ENCODE measurements around the gene CSRNP2.
"Not testable (repeated sequence)": the region's sequence is repeated elsewhere in the genome, so short reads cannot be mapped to it uniquely, and the experiment has no call there.

Gene CSRNP2

GRCh38 chr12:51090705-51091229, 7.4 kb upstream of the CSRNP2 start:
- Mint-ChIP-seq H3K27ac (no peak overlapping the region), H3K4me1 (ENCODE audit: low read depth) (peaks cover 19% of the 10 kb centered on the region), H3K9me3 (no peaks in the 10 kb centered on the region), H3K4me3 (no peak overlapping the region), H3K27me3 (no peaks in the 10 kb centered on the region), H3K36me3 (ENCODE audit: low read depth) (peaks cover 68% of the 10 kb centered on the region)
- intact Hi-C loops (cut with micrococcal nuclease): no loop called here

DNA sequence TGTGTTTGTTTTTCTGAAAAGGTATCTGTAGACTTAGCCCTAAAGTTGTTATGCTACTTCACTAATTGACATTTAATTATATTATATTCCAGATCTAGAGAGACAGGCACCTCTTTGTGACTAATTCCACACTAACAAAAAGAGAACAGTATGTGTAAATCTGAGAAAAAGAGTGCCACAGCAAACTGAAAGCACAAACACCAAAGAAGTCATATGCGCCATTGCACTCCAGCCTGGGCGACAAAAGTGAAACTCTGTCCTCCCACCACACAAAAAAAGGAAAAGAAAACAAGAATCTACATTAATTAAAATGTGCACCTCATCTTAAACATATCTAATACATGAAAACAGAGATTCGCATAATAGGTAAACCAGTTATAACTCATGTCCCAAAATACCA, 4.4 kb upstream of the CSRNP2 start:
- peaks cover 49% of the 10 kb centered on the region for H3K36me3 Mint-ChIP-seq (ENCODE audit: low read depth)
- H3K4me3 Mint-ChIP-seq: no peak overlapping the region
- no peaks in the 10 kb centered on the region for H3K9me3 Mint-ChIP-seq
- peak overlapping the region; percentile 23 for H3K27ac Mint-ChIP-seq
- peaks cover 33% of the 10 kb centered on the region for H3K4me1 Mint-ChIP-seq (ENCODE audit: low read depth)
- H3K27me3 Mint-ChIP-seq: no peaks in the 10 kb centered on the region
- intact Hi-C loops (cut with micrococcal nuclease): loop anchor here (10.0 kb wide), 1 partner anchor 157 kb away; no protein-coding TSS in a partner anchor

DNA sequence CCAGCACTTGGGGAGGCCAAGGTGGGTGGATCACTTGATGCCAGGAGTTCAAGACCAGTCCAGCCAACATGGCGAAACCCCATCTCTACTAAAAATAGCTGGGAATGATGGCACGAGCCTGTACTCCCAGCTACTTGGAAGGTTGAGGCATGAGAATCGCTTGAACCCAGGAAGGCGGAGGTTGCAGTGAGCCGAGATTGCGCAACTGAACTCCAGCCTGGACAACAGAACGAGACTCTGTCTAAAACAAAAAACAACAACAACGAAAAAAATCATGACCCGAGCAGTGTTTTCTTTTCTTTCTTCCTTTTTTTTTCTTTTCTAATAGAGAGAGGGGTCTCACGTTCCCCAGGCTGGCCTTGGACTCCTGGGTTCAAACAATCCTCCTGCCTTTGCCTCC, 3.5 kb upstream of the CSRNP2 start:
- no peak overlapping the region for H3K4me3 Mint-ChIP-seq
- peaks cover 45% of the 10 kb centered on the region for H3K36me3 Mint-ChIP-seq (ENCODE audit: low read depth)
- H3K4me1 Mint-ChIP-seq (ENCODE audit: low read depth): peaks cover 41% of the 10 kb centered on the region
- intact Hi-C loops (cut with micrococcal nuclease): loop anchor here (10.0 kb wide), 1 partner anchor 158 kb away; no protein-coding TSS in a partner anchor
- no peaks in the 10 kb centered on the region for H3K9me3 Mint-ChIP-seq
- no peaks in the 10 kb centered on the region for H3K27me3 Mint-ChIP-seq
- H3K27ac Mint-ChIP-seq: no peak overlapping the region

GRCh38 chr12:51085757-51086156, 2.4 kb upstream of the CSRNP2 start:
- intact Hi-C loops (cut with micrococcal nuclease): loop anchor here (10.0 kb wide), 1 partner anchor 159 kb away; no protein-coding TSS in a partner anchor

GRCh38 chr12:51082561-51083125, 753 bp downstream of the CSRNP2 start:
- peak overlapping the region; percentile 96 for H3K27ac Mint-ChIP-seq
- peak overlapping the region; percentile 100 for H3K4me3 Mint-ChIP-seq
- peaks cover 33% of the 10 kb centered on the region for H3K36me3 Mint-ChIP-seq (ENCODE audit: low read depth)
- peaks cover 33% of the 10 kb centered on the region for H3K4me1 Mint-ChIP-seq (ENCODE audit: low read depth)
- no peaks in the 10 kb centered on the region for H3K27me3 Mint-ChIP-seq
- intact Hi-C loops (cut with micrococcal nuclease): loop anchor here (1.0 to 10.0 kb wide), 2 partner anchors 34 to 162 kb away; partner anchors contain the start of gene LETMD1
- no peaks in the 10 kb centered on the region for H3K9me3 Mint-ChIP-seq

More at GRCh38 chr12:51085757-51086156, 2.4 kb upstream of the CSRNP2 start:
- H3K9me3 Mint-ChIP-seq: no peaks in the 10 kb centered on the region
- no peak overlapping the region for H3K27ac Mint-ChIP-seq
- no peak overlapping the region for H3K4me3 Mint-ChIP-seq
- peaks cover 40% of the 10 kb centered on the region for H3K36me3 Mint-ChIP-seq (ENCODE audit: low read depth)
- no peaks in the 10 kb centered on the region for H3K27me3 Mint-ChIP-seq
- peaks cover 43% of the 10 kb centered on the region for H3K4me1 Mint-ChIP-seq (ENCODE audit: low read depth)

GRCh38 chr12:51081421-51081820, 2.0 kb downstream of the CSRNP2 start:
- peaks cover 32% of the 10 kb centered on the region for H3K36me3 Mint-ChIP-seq (ENCODE audit: low read depth)
- intact Hi-C loops (cut with micrococcal nuclease): loop anchor here (10.0 kb wide), 1 partner anchor 163 kb away; no protein-coding TSS in a partner anchor
- no peaks in the 10 kb centered on the region for H3K9me3 Mint-ChIP-seq
- no peak overlapping the region for H3K27ac Mint-ChIP-seq
- H3K4me3 Mint-ChIP-seq: no peak overlapping the region
- H3K27me3 Mint-ChIP-seq: no peaks in the 10 kb centered on the region
- H3K4me1 Mint-ChIP-seq (ENCODE audit: low read depth): peaks cover 35% of the 10 kb centered on the region

DNA sequence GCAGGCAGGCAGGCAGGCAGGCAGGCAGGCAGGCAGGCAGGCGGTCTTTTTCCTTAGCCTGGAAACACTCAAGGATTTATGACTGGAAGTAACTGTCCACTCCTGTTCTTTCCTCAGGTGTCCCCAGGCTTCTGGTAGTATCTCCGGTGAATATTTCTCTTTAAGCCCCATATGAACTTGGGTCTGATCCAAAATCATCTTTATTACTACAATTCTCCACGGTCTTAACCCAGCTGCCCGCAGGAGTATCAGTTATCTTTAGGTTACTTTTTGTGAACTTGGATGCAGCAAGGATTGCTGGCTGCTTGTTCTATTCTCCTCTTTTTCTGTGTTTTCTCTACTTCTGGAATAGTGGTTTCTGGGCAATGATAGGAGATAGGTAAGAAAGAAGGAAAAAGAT, 3.3 kb downstream of the CSRNP2 start:
- peaks cover 28% of the 10 kb centered on the region for H3K4me1 Mint-ChIP-seq (ENCODE audit: low read depth)
- intact Hi-C loops (cut with micrococcal nuclease): loop anchor here (10.0 kb wide), 1 partner anchor 165 kb away; no protein-coding TSS in a partner anchor
- no peak overlapping the region for H3K4me3 Mint-ChIP-seq
- no peak overlapping the region for H3K27ac Mint-ChIP-seq
- peaks cover 45% of the 10 kb centered on the region for H3K36me3 Mint-ChIP-seq (ENCODE audit: low read depth)
- H3K9me3 Mint-ChIP-seq: no peaks in the 10 kb centered on the region
- no peaks in the 10 kb centered on the region for H3K27me3 Mint-ChIP-seq

DNA sequence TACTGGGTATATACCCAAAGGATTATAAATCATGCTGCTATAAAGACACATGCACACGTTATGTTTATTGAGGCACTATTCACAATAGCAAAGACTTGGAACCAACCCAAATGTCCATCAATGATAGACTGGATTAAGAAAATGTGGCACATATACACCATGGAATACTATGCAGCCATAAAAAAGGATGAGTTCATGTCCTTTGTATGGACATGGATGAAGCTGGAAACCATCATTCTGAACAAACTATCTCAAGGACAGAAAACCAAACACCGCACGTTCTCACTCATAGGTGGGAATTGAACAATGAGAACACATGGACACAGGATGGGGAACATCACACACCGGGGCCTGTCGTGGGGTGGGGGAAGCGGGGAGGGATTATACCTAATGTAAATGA, 4.5 kb downstream of the CSRNP2 start:
- peaks cover 55% of the 10 kb centered on the region for H3K36me3 Mint-ChIP-seq (ENCODE audit: low read depth)

GRCh38 chr12:51078346-51078745, 5.0 kb downstream of the CSRNP2 start:
- H3K27me3 Mint-ChIP-seq; intact Hi-C loops (cut with micrococcal nuclease); H3K27ac Mint-ChIP-seq; H3K4me3 Mint-ChIP-seq; H3K9me3 Mint-ChIP-seq: not testable (repeated sequence)
- Mint-ChIP-seq H3K36me3 (ENCODE audit: low read depth) (peaks cover 59% of the 10 kb centered on the region), H3K4me1 (ENCODE audit: low read depth) (peaks cover 23% of the 10 kb centered on the region)

More for the DNA sequence above, 4.5 kb downstream of the CSRNP2 start:
- H3K4me3 Mint-ChIP-seq; intact Hi-C loops (cut with micrococcal nuclease); H3K27me3 Mint-ChIP-seq; H3K27ac Mint-ChIP-seq; H3K9me3 Mint-ChIP-seq: not testable (repeated sequence)
- H3K4me1 Mint-ChIP-seq (ENCODE audit: low read depth): peaks cover 23% of the 10 kb centered on the region

DNA sequence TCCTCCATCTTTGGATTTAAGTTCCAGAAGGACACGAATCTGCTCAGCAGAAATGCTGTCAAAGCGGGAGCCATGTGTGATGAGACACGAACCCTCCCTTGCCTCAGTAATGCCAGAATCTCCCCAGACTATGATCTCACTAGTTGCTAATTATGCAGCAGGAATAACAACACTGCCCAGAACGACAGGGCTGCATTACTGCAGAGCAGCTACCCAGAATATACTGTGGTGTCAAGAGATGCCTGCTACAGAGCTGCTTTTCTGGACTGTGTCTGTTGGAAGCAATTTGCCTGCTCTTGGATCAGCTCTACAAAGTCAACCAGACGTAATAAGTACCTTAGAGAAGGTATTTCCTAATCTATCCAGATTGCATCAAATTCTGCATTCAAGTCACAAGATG, 5.5 kb downstream of the CSRNP2 start:
- H3K9me3 Mint-ChIP-seq: no peaks in the 10 kb centered on the region
- no peak overlapping the region for H3K27ac Mint-ChIP-seq
- peaks cover 21% of the 10 kb centered on the region for H3K4me1 Mint-ChIP-seq (ENCODE audit: low read depth)
- peaks cover 59% of the 10 kb centered on the region for H3K36me3 Mint-ChIP-seq (ENCODE audit: low read depth)
- H3K27me3 Mint-ChIP-seq: no peaks in the 10 kb centered on the region
- H3K4me3 Mint-ChIP-seq: no peak overlapping the region
- intact Hi-C loops (cut with micrococcal nuclease): no loop called here

DNA sequence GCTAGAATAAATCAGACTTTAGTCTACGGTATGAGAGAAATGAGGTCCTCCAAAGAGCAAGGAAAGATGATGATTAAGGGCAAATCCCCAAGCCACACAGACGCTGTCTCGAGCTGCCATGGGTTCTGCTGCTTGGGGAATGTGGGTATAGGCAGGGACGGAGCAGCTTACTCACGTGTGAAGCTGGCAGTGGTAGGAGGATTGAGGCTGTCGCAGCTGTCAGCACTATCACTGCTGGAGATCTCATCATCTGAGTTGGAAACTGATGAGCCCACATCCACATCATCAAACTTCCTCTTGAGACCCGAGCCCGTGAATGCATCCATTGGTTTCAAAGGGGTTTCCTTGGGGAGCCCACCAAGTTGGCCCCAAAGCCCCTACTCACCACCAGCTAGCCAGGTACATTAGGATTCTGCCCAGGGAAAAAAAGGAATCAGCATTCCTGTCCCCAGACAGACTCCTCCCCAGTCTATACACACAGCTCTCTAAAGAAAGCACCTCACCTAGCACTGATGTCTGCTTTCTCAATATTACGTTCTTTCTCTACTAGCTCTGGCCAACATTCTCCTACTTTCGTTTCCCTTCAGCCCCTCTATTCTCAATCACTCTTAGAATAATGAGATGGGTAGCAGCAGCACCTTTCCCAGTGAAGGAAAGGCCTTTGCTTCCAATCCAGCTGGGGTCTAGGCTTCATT, 7.0 kb downstream of the CSRNP2 start:
- Mint-ChIP-seq H3K4me3 (no peak overlapping the region), H3K27ac (no peak overlapping the region), H3K9me3 (no peaks in the 10 kb centered on the region), H3K27me3 (no peaks in the 10 kb centered on the region), H3K4me1 (ENCODE audit: low read depth) (peaks cover 10% of the 10 kb centered on the region), H3K36me3 (ENCODE audit: low read depth) (peaks cover 69% of the 10 kb centered on the region)
- intact Hi-C loops (cut with micrococcal nuclease): no loop called here

DNA sequence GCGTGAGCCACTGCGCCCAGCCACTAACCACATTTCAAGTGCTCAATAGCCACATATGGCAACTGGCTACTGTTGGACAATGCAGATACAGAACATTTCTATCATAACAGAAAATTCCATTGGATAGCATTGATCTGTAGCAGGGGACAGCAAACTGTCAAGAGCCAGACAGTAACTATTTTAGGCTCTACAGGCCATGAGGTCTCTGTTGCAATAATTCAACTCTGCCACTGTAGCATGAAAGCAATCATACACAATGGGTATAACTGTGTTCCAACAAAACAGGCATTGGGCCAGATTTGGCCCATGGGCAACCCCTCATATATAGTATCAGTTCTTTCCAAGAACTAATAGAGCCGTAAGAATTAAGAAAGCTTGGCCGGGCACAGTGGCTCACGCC, 8.0 kb downstream of the CSRNP2 start:
- H3K4me1 Mint-ChIP-seq (ENCODE audit: low read depth): peaks cover 10% of the 10 kb centered on the region
- H3K9me3 Mint-ChIP-seq: no peaks in the 10 kb centered on the region
- intact Hi-C loops (cut with micrococcal nuclease): no loop called here
- no peak overlapping the region for H3K4me3 Mint-ChIP-seq
- H3K36me3 Mint-ChIP-seq (ENCODE audit: low read depth): peaks cover 75% of the 10 kb centered on the region
- no peaks in the 10 kb centered on the region for H3K27me3 Mint-ChIP-seq
- H3K27ac Mint-ChIP-seq: no peak overlapping the region

- Mint-ChIP-seq H3K36me3 (ENCODE audit: low read depth) (peaks cover 97% of the 10 kb centered on the region), H3K4me1 (ENCODE audit: low read depth) (peaks cover 8% of the 10 kb centered on the region), H3K4me3 (no peak overlapping the region), H3K27ac (no peak overlapping the region), H3K9me3 (no peaks in the 10 kb centered on the region), H3K27me3 (no peaks in the 10 kb centered on the region)
- intact Hi-C loops (cut with micrococcal nuclease): no loop called here
These were observed 11.7 kb downstream of the CSRNP2 start for GRCh38 chr12:51071663-51072062.

- Mint-ChIP-seq H3K4me3 (no peak overlapping the region), H3K9me3 (no peaks in the 10 kb centered on the region), H3K27me3 (no peaks in the 10 kb centered on the region), H3K36me3 (ENCODE audit: low read depth) (peaks cover 98% of the 10 kb centered on the region), H3K27ac (no peak overlapping the region), H3K4me1 (ENCODE audit: low read depth) (no peaks in the 10 kb centered on the region)
- intact Hi-C loops (cut with micrococcal nuclease): no loop called here
These were observed 13.4 kb downstream of the CSRNP2 start for GRCh38 chr12:51070004-51070403.

Measured in dendritic cell treated with granulocyte-macrophage colony-stimulating factor and Interleukin-4, amounts not matched to agents 40 ng/mL and 50 ng/mL, for 4 days (primary cell).